ENCODE data around the gene KLHL7.

GRCh38 chr7:23065974-23066373 lies 39.6 kb upstream of the KLHL7 start:
- no peak for TF ChIP-seq CTCF (IDR thresholded peaks at IDR 0.05; ENCODE audit: extremely low read depth in 1 of 2, insufficient read depth in 1 of 2, low read depth in 1 of 2, low read length in 2 of 2)
- no peak for TF ChIP-seq MAX (IDR thresholded peaks at IDR 0.05; ENCODE audit: insufficient read depth, insufficient read length)
